Lower lobe of right lung (tissue), 2 donors: ENCODE data around the gene ZBTB46. TPM values are rescaled to one million over a fixed set of nuclear protein-coding genes. Genes with fewer than 3 reads are reported as not detected.

Source experiments
- ATAC-seq, 2 donors: fragments of 200-7000 bp; cut with Tn5 transposase; one replicate each; pipeline ENCODE4 v1.9.1; 2020 to 2022; ENCODE audit warnings: mild to moderate bottlenecking in 2 of 2, moderate library complexity in 2 of 2
- DNase-seq: peaks from one replicate; pipeline ENCODE4 v3.0.0-alpha.2; 2020
- H3K27ac ChIP-seq: fragments of 200-600 bp; one replicate; pipeline ENCODE4 v1.8.0; 2022
- H3K27me3 ChIP-seq: fragments of 200-600 bp; one replicate; pipeline ENCODE4 v1.8.0; 2022; ENCODE audit warnings: low read depth
- H3K36me3 ChIP-seq: fragments of 200-600 bp; one replicate; pipeline ENCODE4 v1.8.0; 2022; ENCODE audit warnings: mild to moderate bottlenecking
- H3K4me1 ChIP-seq: fragments of 200-600 bp; one replicate; pipeline ENCODE4 v1.8.0; 2022
- H3K4me3 ChIP-seq: fragments of 200-600 bp; one replicate; pipeline ENCODE4 v1.8.0; 2022; ENCODE audit warnings: mild to moderate bottlenecking
- H3K9me3 ChIP-seq: fragments of 200-600 bp; one replicate; pipeline ENCODE4 v1.8.0; 2022
- intact Hi-C: fragments of 100-400 bp; cut with DNase I; formaldehyde crosslinking; loops from one replicate; pipeline ENCODE4 v1.11.0; 2022
- total RNA-seq: library from RNA; stranded (reverse); fragmentation: NEBNext Ultra II Directional; extraction: Animal tissue kit (Norgen Biotek cat#: 25700); gene quantifications from one replicate; pipeline ENCODE4 v1.2.1, GENCODE V29; 2021
- TF ChIP-seq, protein P1 (sequence below): fragments of 200-600 bp; IDR thresholded peaks from one replicate; pipeline ENCODE4 v1.8.0; 2022; ENCODE audit warnings: antibody characterized with exemption, mild to moderate bottlenecking
- donor health status: DM: no; HTN: yes; CAD: no; lungs with severe emphysema.

Gene ZBTB46
- total RNA-seq, 1 donor from 2014 or later, result 9.9 TPM

DNA sequence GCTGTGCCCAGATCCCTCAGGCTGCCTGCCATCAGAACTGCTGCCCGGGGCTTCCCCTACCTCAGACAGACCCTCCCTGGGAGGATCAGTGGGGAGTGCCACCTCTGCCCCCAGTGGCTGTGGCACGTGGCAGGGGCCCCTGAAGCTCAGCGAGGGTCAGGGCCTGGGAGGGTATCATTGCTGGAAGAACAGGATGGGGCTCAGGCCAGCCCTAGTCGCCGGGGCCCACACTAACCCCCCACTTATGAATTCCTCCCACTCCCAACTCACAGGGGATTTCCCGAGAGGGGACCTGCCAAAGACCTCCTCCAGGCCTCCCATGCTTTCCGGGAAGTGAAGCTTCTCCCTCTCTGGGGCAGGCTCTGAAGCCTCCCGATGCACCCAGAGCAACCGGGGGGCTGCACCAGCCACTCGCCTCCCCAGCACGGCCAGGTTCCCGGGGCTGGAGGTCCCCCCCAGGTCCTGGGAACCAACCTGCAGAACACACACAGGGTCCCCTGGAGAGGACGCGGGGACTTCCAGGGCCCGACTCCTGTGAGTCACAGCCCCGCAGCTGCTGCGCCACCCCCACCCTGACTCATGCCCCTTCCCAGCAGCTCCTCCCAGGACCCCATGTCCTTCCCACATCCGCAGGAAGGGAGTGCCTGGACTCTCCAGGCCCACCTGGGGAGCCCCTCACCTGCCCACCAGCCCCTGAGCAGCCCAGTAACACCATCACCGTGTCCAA lies 132.2 kb downstream of the ZBTB46 start:
- intact Hi-C loops, result no loop called here
- ATAC-seq (peak in 1 of 2 donors; percentile 12), DNase-seq (peak; percentile 47)
- Histone ChIP-seq H3K36me3 (peaks cover 32% of the 10 kb centered on the region), H3K9me3 (no peaks in the 10 kb centered on the region), H3K4me3 (no peak overlapping the region), H3K27ac (peak overlapping the region; percentile 49), H3K27me3 (no peaks in the 10 kb centered on the region), H3K4me1 (peaks cover 41% of the 10 kb centered on the region)
- TF ChIP-seq, protein P1, sequence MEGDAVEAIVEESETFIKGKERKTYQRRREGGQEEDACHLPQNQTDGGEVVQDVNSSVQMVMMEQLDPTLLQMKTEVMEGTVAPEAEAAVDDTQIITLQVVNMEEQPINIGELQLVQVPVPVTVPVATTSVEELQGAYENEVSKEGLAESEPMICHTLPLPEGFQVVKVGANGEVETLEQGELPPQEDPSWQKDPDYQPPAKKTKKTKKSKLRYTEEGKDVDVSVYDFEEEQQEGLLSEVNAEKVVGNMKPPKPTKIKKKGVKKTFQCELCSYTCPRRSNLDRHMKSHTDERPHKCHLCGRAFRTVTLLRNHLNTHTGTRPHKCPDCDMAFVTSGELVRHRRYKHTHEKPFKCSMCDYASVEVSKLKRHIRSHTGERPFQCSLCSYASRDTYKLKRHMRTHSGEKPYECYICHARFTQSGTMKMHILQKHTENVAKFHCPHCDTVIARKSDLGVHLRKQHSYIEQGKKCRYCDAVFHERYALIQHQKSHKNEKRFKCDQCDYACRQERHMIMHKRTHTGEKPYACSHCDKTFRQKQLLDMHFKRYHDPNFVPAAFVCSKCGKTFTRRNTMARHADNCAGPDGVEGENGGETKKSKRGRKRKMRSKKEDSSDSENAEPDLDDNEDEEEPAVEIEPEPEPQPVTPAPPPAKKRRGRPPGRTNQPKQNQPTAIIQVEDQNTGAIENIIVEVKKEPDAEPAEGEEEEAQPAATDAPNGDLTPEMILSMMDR, result no peak

DNA sequence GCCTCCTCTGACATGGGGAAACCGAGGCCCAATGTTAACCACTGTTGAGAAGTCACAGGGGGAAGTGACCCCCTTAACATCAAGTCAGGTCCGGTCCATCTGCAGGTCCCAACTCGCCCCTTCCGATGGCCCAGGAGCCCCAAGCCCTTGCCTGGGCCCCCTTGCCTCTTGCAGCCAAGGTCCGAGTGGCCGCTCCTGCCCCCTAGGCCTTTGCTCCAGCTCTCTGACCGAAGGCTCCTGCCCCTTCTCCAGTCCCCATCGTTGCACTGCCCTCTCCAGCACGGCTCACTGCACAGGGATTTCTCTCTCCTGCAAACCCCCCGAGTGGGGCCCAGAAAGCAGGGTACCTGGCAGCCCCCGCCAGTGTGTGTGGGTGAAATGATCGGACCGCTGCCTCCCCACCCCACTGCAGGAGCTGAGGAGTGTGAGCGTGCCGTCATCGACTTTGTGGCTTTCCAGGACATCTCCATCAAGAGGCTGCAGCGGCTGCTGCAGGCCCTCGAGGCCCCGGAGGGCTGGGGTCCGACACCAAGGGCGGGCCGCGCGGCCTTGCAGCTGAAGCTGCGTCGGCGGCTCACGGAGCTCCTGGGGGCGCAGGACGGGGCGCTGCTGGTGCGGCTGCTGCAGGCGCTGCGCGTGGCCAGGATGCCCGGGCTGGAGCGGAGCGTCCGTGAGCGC lies 133.1 kb downstream of the ZBTB46 start:
- H3K27ac ChIP-seq, result peak overlapping the region; percentile 49

DNA sequence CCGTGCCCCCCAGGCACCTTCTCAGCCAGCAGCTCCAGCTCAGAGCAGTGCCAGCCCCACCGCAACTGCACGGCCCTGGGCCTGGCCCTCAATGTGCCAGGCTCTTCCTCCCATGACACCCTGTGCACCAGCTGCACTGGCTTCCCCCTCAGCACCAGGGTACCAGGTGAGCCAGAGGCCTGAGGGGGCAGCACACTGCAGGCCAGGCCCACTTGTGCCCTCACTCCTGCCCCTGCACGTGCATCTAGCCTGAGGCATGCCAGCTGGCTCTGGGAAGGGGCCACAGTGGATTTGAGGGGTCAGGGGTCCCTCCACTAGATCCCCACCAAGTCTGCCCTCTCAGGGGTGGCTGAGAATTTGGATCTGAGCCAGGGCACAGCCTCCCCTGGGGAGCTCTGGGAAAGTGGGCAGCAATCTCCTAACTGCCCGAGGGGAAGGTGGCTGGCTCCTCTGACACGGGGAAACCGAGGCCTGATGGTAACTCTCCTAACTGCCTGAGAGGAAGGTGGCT lies 133.7 kb downstream of the ZBTB46 start:
- peak; percentile 27 for DNase-seq
- peak overlapping the region; percentile 31 for H3K27ac ChIP-seq
- TF ChIP-seq, protein P1, result no peak
- peaks cover 29% of the 10 kb centered on the region for H3K36me3 ChIP-seq
- no peak for ATAC-seq
- peak overlapping the region; percentile 40 for H3K4me3 ChIP-seq
- H3K9me3 ChIP-seq, result no peaks in the 10 kb centered on the region
- intact Hi-C loops, result no loop called here
- H3K4me1 ChIP-seq, result peaks cover 47% of the 10 kb centered on the region
- H3K27me3 ChIP-seq, result no peaks in the 10 kb centered on the region

More for the DNA sequence above, 133.1 kb downstream of the ZBTB46 start:
- peak; percentile 37 for DNase-seq
- peaks cover 29% of the 10 kb centered on the region for H3K36me3 ChIP-seq
- TF ChIP-seq, protein P1, result no peak
- intact Hi-C loops, result no loop called here
- ATAC-seq, result no peak
- H3K4me3 ChIP-seq, result peak overlapping the region; percentile 40
- no peaks in the 10 kb centered on the region for H3K27me3 ChIP-seq
- H3K4me1 ChIP-seq, result peaks cover 41% of the 10 kb centered on the region
- no peaks in the 10 kb centered on the region for H3K9me3 ChIP-seq

DNA sequence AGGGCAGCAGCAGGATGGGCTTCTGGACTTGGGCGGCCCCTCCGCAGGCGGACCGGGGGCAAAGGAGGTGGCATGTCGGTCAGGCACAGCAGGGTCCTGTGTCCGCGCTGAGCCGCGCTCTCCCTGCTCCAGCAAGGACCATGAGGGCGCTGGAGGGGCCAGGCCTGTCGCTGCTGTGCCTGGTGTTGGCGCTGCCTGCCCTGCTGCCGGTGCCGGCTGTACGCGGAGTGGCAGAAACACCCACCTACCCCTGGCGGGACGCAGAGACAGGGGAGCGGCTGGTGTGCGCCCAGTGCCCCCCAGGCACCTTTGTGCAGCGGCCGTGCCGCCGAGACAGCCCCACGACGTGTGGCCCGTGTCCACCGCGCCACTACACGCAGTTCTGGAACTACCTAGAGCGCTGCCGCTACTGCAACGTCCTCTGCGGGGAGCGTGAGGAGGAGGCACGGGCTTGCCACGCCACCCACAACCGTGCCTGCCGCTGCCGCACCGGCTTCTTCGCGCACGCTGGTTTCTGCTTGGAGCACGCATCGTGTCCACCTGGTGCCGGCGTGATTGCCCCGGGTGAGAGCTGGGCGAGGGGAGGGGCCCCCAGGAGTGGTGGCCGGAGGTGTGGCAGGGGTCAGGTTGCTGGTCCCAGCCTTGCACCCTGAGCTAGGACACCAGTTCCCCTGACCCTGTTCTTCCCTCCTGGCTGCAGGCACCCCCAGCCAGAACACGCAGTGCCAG lies 134.3 kb downstream of the ZBTB46 start, which contains the start of gene TNFRSF6B:
Gene TNFRSF6B, plus strand, starts transcription at position 25 of the 729 bp plus-strand sequence. Its CDS starts 116 bp downstream, at position 141.
- no peaks in the 10 kb centered on the region for H3K27me3 ChIP-seq
- intact Hi-C loops, result no loop called here
- H3K27ac ChIP-seq, result peak within 1 kb of the TSS; percentile 31
- peaks cover 53% of the 10 kb centered on the region for H3K4me1 ChIP-seq
- H3K4me3 ChIP-seq, result peak within 1 kb of the TSS; percentile 40
- DNase-seq (no peak), ATAC-seq (peak in 1 of 2 donors; percentile 1)
- TF ChIP-seq, protein P1, result no peak
- H3K36me3 ChIP-seq, result peaks cover 29% of the 10 kb centered on the region
- H3K9me3 ChIP-seq, result no peaks in the 10 kb centered on the region

DNA sequence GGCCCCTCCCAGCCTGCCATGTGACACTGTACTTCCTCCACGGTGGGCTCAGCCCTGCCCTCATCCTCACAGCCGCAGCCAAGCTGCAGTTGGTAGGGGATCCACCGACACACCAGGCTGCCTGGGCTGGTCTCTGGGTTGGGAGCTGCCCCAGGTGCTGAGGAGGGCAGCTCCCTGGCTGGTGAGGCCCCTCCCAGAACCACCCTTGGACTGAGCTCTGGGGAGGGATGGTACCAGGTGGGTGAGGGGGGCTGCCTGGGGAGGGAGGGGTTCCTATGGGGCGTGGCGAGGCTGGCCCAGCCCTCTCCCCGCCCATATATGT lies 134.8 kb downstream of the ZBTB46 start:
- Histone ChIP-seq H3K27me3 (no peaks in the 10 kb centered on the region), H3K9me3 (no peaks in the 10 kb centered on the region), H3K4me1 (peaks cover 56% of the 10 kb centered on the region), H3K27ac (no peak overlapping the region), H3K4me3 (peak overlapping the region; percentile 40), H3K36me3 (peaks cover 29% of the 10 kb centered on the region)
- intact Hi-C loops, result no loop called here
- DNase-seq (peak; percentile 45), ATAC-seq (peak; percentile 0 to 18)
- TF ChIP-seq, protein P1, result no peak
